ENCODE results near the gene TBATA. TPM values are rescaled to one million over a fixed set of nuclear protein-coding genes. Genes with fewer than 3 reads are reported as not detected.
"Not testable (repeated sequence)": the region's sequence is repeated elsewhere in the genome, so short reads cannot be mapped to it uniquely, and the experiment has no call there.

TBATA gene
- total and polyA plus RNA-seq, 11 donors: not detected

- peak in 1 of 5 donors; percentile 6 for DNase-seq
- no peak for TF ChIP-seq CTCF (IDR thresholded peaks at IDR 0.05)
- TF ChIP-seq POLR2A (IDR thresholded peaks at IDR 0.05): no peak
- ATAC-seq: no peak
- intact Hi-C loops (cut with DNase I): no loop called here
- Histone ChIP-seq H3K9me3 (peaks cover 0 to under 1% (median 0%) of the 10 kb centered on the region in 12 donors), H3K27me3 (no peaks in the 10 kb centered on the region), H3K27ac (no peak overlapping the region), H3K4me1 (no peaks in the 10 kb centered on the region), H3K36me3 (no peaks in the 10 kb centered on the region), H3K4me3 (no peak overlapping the region)
- WGBS, 4 donors: 91 to 99% (median 95%) methylated on average over 7 to 8 of the region's 8 CpGs
Observed at GRCh38 chr10:70771311-70772194, 13.6 kb downstream of the TBATA start.

DNA sequence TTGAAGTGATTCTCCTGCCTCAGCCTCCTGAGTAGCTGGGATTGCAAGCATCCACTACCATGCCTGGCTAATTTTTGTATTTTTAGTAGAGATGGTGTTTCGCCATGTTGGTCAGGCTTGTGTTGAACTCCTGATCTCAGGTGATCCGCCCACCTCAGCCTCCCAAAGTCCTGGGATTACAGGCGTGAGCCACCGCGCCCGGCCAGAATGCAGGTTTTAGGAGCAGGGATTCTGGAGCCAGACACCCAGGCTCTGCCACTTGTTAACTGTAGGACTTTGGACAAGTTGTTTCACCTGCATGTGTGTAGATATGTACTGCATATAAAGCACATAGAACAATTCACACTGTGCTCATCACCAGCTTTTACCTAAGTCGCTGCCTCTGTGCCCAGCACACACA is 14.7 kb downstream of the TBATA start:
- intact Hi-C loops (cut with DNase I); H3K9me3 ChIP-seq; H3K27me3 ChIP-seq; H3K27ac ChIP-seq; ATAC-seq; H3K4me3 ChIP-seq; H3K36me3 ChIP-seq; DNase-seq; H3K4me1 ChIP-seq: not testable (repeated sequence)
- 90 to 97% (median 95%) methylated on average over 7 of the region's 7 CpGs for WGBS, 4 donors

DNA sequence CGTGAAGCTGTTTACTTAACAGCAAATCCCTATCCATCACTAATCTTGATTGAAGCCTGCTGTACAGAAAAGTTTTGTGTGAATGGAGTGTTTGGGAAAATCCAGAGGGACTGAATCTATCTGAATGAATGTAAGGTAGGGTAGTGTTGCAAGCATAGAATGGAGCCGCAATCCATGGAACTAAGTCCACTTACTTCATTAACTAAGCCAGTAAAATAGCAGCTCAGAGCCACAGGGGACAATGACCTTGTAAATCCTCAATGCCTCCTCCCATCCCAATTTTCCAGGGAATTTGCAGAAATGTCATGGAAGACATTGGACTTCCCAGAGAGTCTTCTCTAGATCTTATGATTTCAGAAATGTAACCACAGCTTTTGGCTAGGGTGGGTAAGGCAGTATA is 15.2 kb downstream of the TBATA start:
- no peak overlapping the region for H3K27ac ChIP-seq
- intact Hi-C loops (cut with DNase I): no loop called here
- peaks cover 0 to 7% (median 0%) of the 10 kb centered on the region in 12 donors for H3K9me3 ChIP-seq
- H3K27me3 ChIP-seq: no peaks in the 10 kb centered on the region
- no peak for TF ChIP-seq POLR2A (IDR thresholded peaks at IDR 0.05)
- TF ChIP-seq CTCF (IDR thresholded peaks at IDR 0.05): no peak
- H3K4me3 ChIP-seq: no peak overlapping the region
- ATAC-seq: no peak
- no peaks in the 10 kb centered on the region for H3K4me1 ChIP-seq
- no peak for DNase-seq
- no peaks in the 10 kb centered on the region for H3K36me3 ChIP-seq
- WGBS, 4 donors: 78 to 91% (median 83%) methylated on average over 2 of the region's 2 CpGs

DNA sequence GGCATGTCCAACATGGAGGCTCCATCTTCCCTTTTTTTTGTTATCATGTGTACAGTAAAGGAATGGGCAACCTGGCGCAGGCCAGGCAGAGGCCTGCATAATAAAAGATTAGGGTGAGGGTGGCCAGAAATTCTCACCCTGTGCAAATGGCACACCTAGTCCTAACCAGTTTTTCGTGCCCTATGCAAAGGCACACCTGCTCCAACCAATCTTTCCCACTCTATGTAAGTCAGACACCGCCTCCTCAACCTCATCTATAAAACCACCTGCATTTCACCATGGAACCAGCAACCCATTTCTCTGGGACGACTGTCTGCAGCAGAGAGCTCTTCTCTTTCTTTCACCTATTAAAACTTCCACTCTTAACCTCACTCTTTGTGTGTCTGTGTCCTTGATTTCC is 16.1 kb downstream of the TBATA start:
- no peak for ATAC-seq
- 88 to 93% (median 90%) methylated on average over 4 of the region's 4 CpGs for WGBS, 4 donors
- no peak overlapping the region for H3K4me3 ChIP-seq

GRCh38 chr10:70768026-70768685 is 17.0 kb downstream of the TBATA start:
- H3K36me3 ChIP-seq, H3K4me1 ChIP-seq, H3K27ac ChIP-seq, H3K27me3 ChIP-seq, ATAC-seq, H3K4me3 ChIP-seq, H3K9me3 ChIP-seq: not testable (repeated sequence)
- 77 to 84% (median 81%) methylated on average over 6 of the region's 6 CpGs for WGBS, 4 donors
- DNase-seq: peak in 1 of 5 donors; percentile 2
- intact Hi-C loops (cut with DNase I): loop anchor here in 1 of 10 donors (10.0 kb wide), 1 partner anchor 303 kb away; no protein-coding TSS in a partner anchor

More for the DNA sequence above, 16.1 kb downstream of the TBATA start:
- TF ChIP-seq POLR2A (IDR thresholded peaks at IDR 0.05) (no peak), CTCF (IDR thresholded peaks at IDR 0.05) (no peak)
- intact Hi-C loops (cut with DNase I): loop anchor here in 1 of 10 donors (10.0 kb wide), 1 partner anchor 304 kb away; no protein-coding TSS in a partner anchor
- peak in 1 of 5 donors; percentile 2 for DNase-seq
- Histone ChIP-seq H3K27ac (no peak overlapping the region), H3K4me1 (no peaks in the 10 kb centered on the region), H3K27me3 (no peaks in the 10 kb centered on the region), H3K9me3 (peaks cover 0 to 7% (median 0%) of the 10 kb centered on the region in 12 donors), H3K36me3 (no peaks in the 10 kb centered on the region)

Data from heart left ventricle (tissue), 16 donors.